AG08395 (cell line): ENCODE data around the gene TCEAL7.

Source experiments
- DNase-seq: peaks from one replicate; pipeline ENCODE4 v3.0.0; 2012; ENCODE audit warnings: mixed read lengths, low spot score

The TCEAL7 gene

GRCh38 chrX:103367502-103367901 is 37.5 kb downstream of the TCEAL7 start:
- DNase-seq = peak; percentile 10

GRCh38 chrX:103369479-103369878 is 39.4 kb downstream of the TCEAL7 start:
- no peak for DNase-seq

- DNase-seq = no peak
These were observed 42.8 kb downstream of the TCEAL7 start for GRCh38 chrX:103372886-103373285.

- no peak for DNase-seq
These were observed 43.5 kb downstream of the TCEAL7 start for GRCh38 chrX:103373581-103373980.

GRCh38 chrX:103376118-103376978 is 46.3 kb downstream of the TCEAL7 start, which contains the start of gene BEX3:
TSS of gene BEX3 (plus strand) at chrX:103376538. CDS start at chrX:103377522, 984 bp downstream.
- peak; percentile 41 for DNase-seq

GRCh38 chrX:103376979-103377324 is 46.9 kb downstream of the TCEAL7 start:
- DNase-seq = peak; percentile 9

GRCh38 chrX:103378990-103379389 is 49.0 kb downstream of the TCEAL7 start:
- DNase-seq = no peak
